CD14-positive monocyte (primary cell): Measurements from ENCODE around the gene RGS14. TPM values are rescaled to one million over a fixed set of nuclear protein-coding genes. Genes with fewer than 3 reads are reported as not detected.

ENCODE experiments used
- DNase-seq, 3 donors: peaks; one replicate each; pipeline ENCODE4 v3.0.0-alpha.2; 2011 to 2022
- H2AFZ ChIP-seq: 2 replicates; pipeline ENCODE4 v1.6.0; 2012; ENCODE audit warnings: mild to moderate bottlenecking, low read depth, low read length, inconsistent platforms; ENCODE audit not compliant: insufficient read depth, poor library complexity, severe bottlenecking
- H3K27ac ChIP-seq, 2 donors: 1 replicate in 1 of 2; 2 replicates in 1 of 2; pipeline ENCODE4 v1.5.1; 2012 to 2013; ENCODE audit warnings: low read length in 2 of 2, control low read depth in 1 of 2, inconsistent platforms in 1 of 2, low read depth in 1 of 2, mild to moderate bottlenecking in 1 of 2
- H3K27me3 ChIP-seq, 2 donors: one replicate each; pipeline versions ENCODE4 v1.6.0 to v1.6.1; 2011 to 2013; ENCODE audit warnings: low read length in 2 of 2; ENCODE audit not compliant: control insufficient read depth in 2 of 2, insufficient read depth in 2 of 2
- H3K36me3 ChIP-seq, 2 donors: replicated peaks in 1 of 2; 1 replicate in 1 of 2; 2 replicates in 1 of 2; pipeline versions ENCODE4 v1.5.1 to v1.6.1; 2012 to 2013; ENCODE audit warnings: low read length in 2 of 2, control low read depth in 1 of 2, inconsistent platforms in 1 of 2, mild to moderate bottlenecking in 1 of 2; ENCODE audit not compliant: insufficient read depth in 2 of 2, control insufficient read depth in 1 of 2
- H3K4me1 ChIP-seq, 2 donors: 1 replicate in 1 of 2; 2 replicates in 1 of 2; pipeline versions ENCODE4 v1.5.1 to v1.6.1; 2012 to 2013; ENCODE audit warnings: low read length in 2 of 2, control low read depth in 1 of 2, inconsistent platforms in 1 of 2, mild to moderate bottlenecking in 1 of 2, moderate library complexity in 1 of 2; ENCODE audit not compliant: insufficient read depth in 2 of 2, control insufficient read depth in 1 of 2
- H3K4me2 ChIP-seq: replicated peaks from 2 replicates; pipeline ENCODE3; 2012; ENCODE audit warnings: low read length, moderate library complexity, mild to moderate bottlenecking; ENCODE audit not compliant: poor library complexity, severe bottlenecking; ENCODE audit errors: extremely low read depth
- H3K4me3 ChIP-seq, 3 experiments: fragments of 200-600 bp in 1 of 3; sonication (generic) in 1 of 3; replicated peaks in 1 of 3; 1 replicate in 2 of 3; 2 replicates in 1 of 3; pipeline ENCODE4 v1.5.1; 2011 to 2013; ENCODE audit warnings: low read length in 3 of 3, mild to moderate bottlenecking in 3 of 3, control low read depth in 2 of 3, low read depth in 2 of 3, inconsistent platforms in 1 of 3, moderate library complexity in 1 of 3
- H3K79me2 ChIP-seq: 2 replicates; pipeline ENCODE4 v1.6.0; 2012; ENCODE audit warnings: mild to moderate bottlenecking, control low read depth, inconsistent platforms, low read length, moderate library complexity; ENCODE audit not compliant: insufficient read depth
- H3K9ac ChIP-seq: 2 replicates; pipeline ENCODE4 v1.6.0; 2017; ENCODE audit warnings: low read length, mild to moderate bottlenecking; ENCODE audit not compliant: insufficient read depth, poor library complexity, severe bottlenecking
- H3K9me3 ChIP-seq, 2 donors: replicated peaks in 1 of 2; 1 replicate in 1 of 2; 2 replicates in 1 of 2; pipeline versions ENCODE4 v1.5.1 to v1.6.1; 2012 to 2013; ENCODE audit warnings: low read length in 2 of 2, control low read depth in 1 of 2; ENCODE audit not compliant: control insufficient read depth in 1 of 2, insufficient read depth in 1 of 2
- H4K20me1 ChIP-seq: 2 replicates; pipeline ENCODE4 v1.6.0; 2012; ENCODE audit warnings: mild to moderate bottlenecking, low read length, control low read depth, moderate library complexity; ENCODE audit not compliant: insufficient read depth
- H3K27ac Mint-ChIP-seq, 7 donors: one replicate each; pipeline ENCODE4 v1.8.0; 2020; ENCODE audit warnings: mild to moderate bottlenecking in 7 of 7, mixed read lengths in 7 of 7, moderate library complexity in 6 of 7, inconsistent platforms in 2 of 7
- H3K27me3 Mint-ChIP-seq, 3 donors: one replicate each; pipeline ENCODE4 v1.8.0; 2021 to 2022; ENCODE audit warnings: low read depth in 3 of 3, mild to moderate bottlenecking in 3 of 3, mixed read lengths in 3 of 3, moderate library complexity in 3 of 3, inconsistent platforms in 1 of 3
- H3K36me3 Mint-ChIP-seq, 2 donors: one replicate each; pipeline ENCODE4 v1.8.0; 2020; ENCODE audit warnings: mixed read lengths in 2 of 2, inconsistent platforms in 1 of 2, mild to moderate bottlenecking in 1 of 2
- H3K4me1 Mint-ChIP-seq: one replicate; pipeline ENCODE4 v1.8.0; 2020; ENCODE audit warnings: mild to moderate bottlenecking, mixed read lengths
- H3K4me3 Mint-ChIP-seq, 2 donors: one replicate each; pipeline ENCODE4 v1.8.0; 2020; ENCODE audit warnings: mild to moderate bottlenecking in 2 of 2, mixed read lengths in 2 of 2, moderate library complexity in 1 of 2
- H3K9me3 Mint-ChIP-seq, 7 donors: one replicate each; pipeline ENCODE4 v1.8.0; 2020 to 2022; ENCODE audit warnings: mixed read lengths in 7 of 7, mild to moderate bottlenecking in 6 of 7, moderate library complexity in 6 of 7, inconsistent platforms in 2 of 7
- CTCF ChIP-seq: fragments of 200-600 bp; IDR thresholded peaks from one replicate; pipeline ENCODE4 v1.8.0; 2022; ENCODE audit warnings: antibody characterized with exemption, mild to moderate bottlenecking
- WGBS: methylation state at CpG from one replicate; pipeline ENCODE4 v1.1.5; 2013; ENCODE audit warnings: missing lambda C conversion rate; ENCODE audit not compliant: insufficient coverage; 5-methylcytosine and 5-hydroxymethylcytosine counted together
- intact Hi-C, 2 donors: fragments of 100-400 bp; cut with micrococcal nuclease; formaldehyde crosslinking; loops; one replicate each; pipeline versions ENCODE4 v1.15.0 to v1.15.1; 2023
- polyA plus RNA-seq, 3 donors: library from polyadenylated mRNA; depleted of rRNA in 1 of 3; unstranded in 2 of 3; stranded (reverse) in 1 of 3; fragments of 300-500 nt in 2 of 3; fragments of >200 nt in 1 of 3; fragmentation: Illumina TruSeq in 2 of 3; gene quantifications; 1 replicate in 2 of 3; 2 replicates in 1 of 3; pipeline ENCODE4 v1.2.3, GENCODE V29; 2012 to 2021

The RGS14 gene
- polyA plus RNA-seq, 3 donors: 35.4 to 186 (median 43.5) TPM

GRCh38 chr5:177384134-177384533 lies 26.4 kb downstream of the RGS14 start, which contains the start of gene SLC34A1:
TSS of gene SLC34A1 (plus strand) at chr5:177384434. CDS start at chr5:177385742, 1,308 bp downstream.
- no peak within 1 kb of the TSS for H3K27ac Mint-ChIP-seq
- H3K4me3 Mint-ChIP-seq: peak within 1 kb of the TSS in 1 of 2 donors; percentile 70
- H3K4me2 ChIP-seq: no peak within 1 kb of the TSS
- peaks cover 0 to 2% (median 0%) of the 10 kb centered on the region in 7 donors for H3K9me3 Mint-ChIP-seq
- no peaks in the 10 kb centered on the region for H3K27me3 ChIP-seq
- H3K4me1 ChIP-seq: peaks cover 11 to 14% of the 10 kb centered on the region in 2 donors
- H3K9ac ChIP-seq: no peak within 1 kb of the TSS
- H3K9me3 ChIP-seq: no peaks in the 10 kb centered on the region
- no peak within 1 kb of the TSS for H2AFZ ChIP-seq
- no peaks in the 10 kb centered on the region for H3K36me3 Mint-ChIP-seq
- no peaks in the 10 kb centered on the region for H4K20me1 ChIP-seq
- no peak for TF ChIP-seq CTCF
- no peaks in the 10 kb centered on the region for H3K79me2 ChIP-seq
- H3K36me3 ChIP-seq: no peaks in the 10 kb centered on the region
- intact Hi-C loops: no loop called here
- no peak within 1 kb of the TSS for H3K4me3 ChIP-seq
- H3K27me3 Mint-ChIP-seq: peaks cover 18 to 34% (median 29%) of the 10 kb centered on the region in 3 donors
- H3K27ac ChIP-seq: no peak within 1 kb of the TSS
- H3K4me1 Mint-ChIP-seq: peaks cover 29% of the 10 kb centered on the region
- WGBS: 96% methylated on average over 4 of the region's 4 CpGs
- DNase-seq: no peak

- no peak for TF ChIP-seq CTCF
- H3K9me3 ChIP-seq: no peaks in the 10 kb centered on the region
- intact Hi-C loops: no loop called here
- peaks cover 38% of the 10 kb centered on the region for H3K4me1 Mint-ChIP-seq
- H3K27me3 Mint-ChIP-seq: peaks cover 18 to 31% (median 29%) of the 10 kb centered on the region in 3 donors
- H3K27ac ChIP-seq: no peak overlapping the region
- peak overlapping the region in 1 of 7 donors; percentile 35 for H3K27ac Mint-ChIP-seq
- H3K36me3 Mint-ChIP-seq: no peaks in the 10 kb centered on the region
- H3K9me3 Mint-ChIP-seq: no peaks in the 10 kb centered on the region
- no peaks in the 10 kb centered on the region for H3K36me3 ChIP-seq
- H3K4me1 ChIP-seq: peaks cover 27 to 30% of the 10 kb centered on the region in 2 donors
- H3K4me3 Mint-ChIP-seq: no peak overlapping the region
- no peak overlapping the region for H3K9ac ChIP-seq
- H4K20me1 ChIP-seq: no peaks in the 10 kb centered on the region
- H2AFZ ChIP-seq: no peak overlapping the region
- no peak for DNase-seq
- H3K4me2 ChIP-seq: no peak overlapping the region
- H3K4me3 ChIP-seq: no peak overlapping the region
- no peaks in the 10 kb centered on the region for H3K27me3 ChIP-seq
- 32% methylated on average over 11 of the region's 11 CpGs for WGBS
- H3K79me2 ChIP-seq: no peaks in the 10 kb centered on the region
Observed at GRCh38 chr5:177385720-177386119, 28.0 kb downstream of the RGS14 start.
